Measurements from ENCODE around the gene PRAME.

Gene PRAME

GRCh38 chr22:22569218-22569617, 10.2 kb upstream of the PRAME start:
- no peak for TF ChIP-seq CTCF (IDR thresholded peaks at IDR 0.05; ENCODE audit: low read depth, low read length, missing control alignments)
- DNase-seq (ENCODE audit: extremely low read depth, low read depth): no peak
- no peak overlapping the region for H3K4me3 ChIP-seq (replicated peaks; ENCODE audit: low read depth, low read length)

GRCh38 chr22:22565981-22566380, 6.9 kb upstream of the PRAME start:
- no peak overlapping the region for H3K4me3 ChIP-seq (replicated peaks; ENCODE audit: low read depth, low read length)
- no peak for TF ChIP-seq CTCF (IDR thresholded peaks at IDR 0.05; ENCODE audit: low read depth, low read length, missing control alignments)
- no peak for DNase-seq (ENCODE audit: extremely low read depth, low read depth)

- no peak overlapping the region for H3K4me3 ChIP-seq (replicated peaks; ENCODE audit: low read depth, low read length)
- no peak for TF ChIP-seq CTCF (IDR thresholded peaks at IDR 0.05; ENCODE audit: low read depth, low read length, missing control alignments)
- DNase-seq (ENCODE audit: extremely low read depth, low read depth): no peak
Observed at GRCh38 chr22:22558071-22558971, 744 bp downstream of the PRAME start.

- no peak overlapping the region for H3K4me3 ChIP-seq (replicated peaks; ENCODE audit: low read depth, low read length)
- no peak for TF ChIP-seq CTCF (IDR thresholded peaks at IDR 0.05; ENCODE audit: low read depth, low read length, missing control alignments)
- no peak for DNase-seq (ENCODE audit: extremely low read depth, low read depth)
Observed at GRCh38 chr22:22556995-22557925, 1.8 kb downstream of the PRAME start.

- no peak overlapping the region for H3K4me3 ChIP-seq (replicated peaks; ENCODE audit: low read depth, low read length)
- TF ChIP-seq CTCF (IDR thresholded peaks at IDR 0.05; ENCODE audit: low read depth, low read length, missing control alignments): no peak
- DNase-seq (ENCODE audit: extremely low read depth, low read depth): no peak
Observed at GRCh38 chr22:22556578-22556977, 2.5 kb downstream of the PRAME start.

- H3K4me3 ChIP-seq (replicated peaks; ENCODE audit: low read depth, low read length): no peak overlapping the region
- no peak for TF ChIP-seq CTCF (IDR thresholded peaks at IDR 0.05; ENCODE audit: low read depth, low read length, missing control alignments)
- no peak for DNase-seq (ENCODE audit: extremely low read depth, low read depth)
Observed at GRCh38 chr22:22555596-22555995, 3.5 kb downstream of the PRAME start.

Data from HFF-Myc (cell line).